ENCODE data around the gene POP4. TPM values are rescaled to one million over a fixed set of nuclear protein-coding genes. Genes with fewer than 3 reads are reported as not detected.

Gene POP4
- polyA plus RNA-seq, 1 donor from 2014 or later = 101 TPM

- no peaks in the 10 kb centered on the region for H3K27me3 ChIP-seq (ENCODE audit: insufficient read depth, low read depth, low read length)
- no peak overlapping the region for H3K9ac ChIP-seq (ENCODE audit: low read length)
- H3K9me2 ChIP-seq (ENCODE audit: insufficient read depth, low read length) = no peaks in the 10 kb centered on the region
- H3F3A ChIP-seq (ENCODE audit: insufficient read depth, low read length, poor library complexity, severe bottlenecking) = no peaks in the 10 kb centered on the region
- no peak overlapping the region for H3K4me3 ChIP-seq (ENCODE audit: low read length)
- H4K20me1 ChIP-seq (ENCODE audit: insufficient read depth) = no peaks in the 10 kb centered on the region
- H3K4me2 ChIP-seq (ENCODE audit: low read length) = no peak overlapping the region
- TF ChIP-seq MXI1 (conservative IDR thresholded peaks at IDR 0.05; ENCODE audit: poor library complexity, severe bottlenecking) (no peak), POLR2AphosphoS5 (IDR thresholded peaks at IDR 0.05) (no peak), SMC3 (conservative IDR thresholded peaks at IDR 0.05; ENCODE audit: poor library complexity) (no peak), RAD21 (conservative IDR thresholded peaks at IDR 0.05) (no peak), TAF1 (IDR thresholded peaks at IDR 0.05; ENCODE audit: low read depth) (no peak), EZH2 (IDR thresholded peaks at IDR 0.05; ENCODE audit: borderline replicate concordance, insufficient read depth, low read length, poor library complexity, severe bottlenecking) (no peak), EP300 (conservative IDR thresholded peaks at IDR 0.05; ENCODE audit: poor library complexity, severe bottlenecking) (no peak)
- TF ChIP-seq, protein P1, sequence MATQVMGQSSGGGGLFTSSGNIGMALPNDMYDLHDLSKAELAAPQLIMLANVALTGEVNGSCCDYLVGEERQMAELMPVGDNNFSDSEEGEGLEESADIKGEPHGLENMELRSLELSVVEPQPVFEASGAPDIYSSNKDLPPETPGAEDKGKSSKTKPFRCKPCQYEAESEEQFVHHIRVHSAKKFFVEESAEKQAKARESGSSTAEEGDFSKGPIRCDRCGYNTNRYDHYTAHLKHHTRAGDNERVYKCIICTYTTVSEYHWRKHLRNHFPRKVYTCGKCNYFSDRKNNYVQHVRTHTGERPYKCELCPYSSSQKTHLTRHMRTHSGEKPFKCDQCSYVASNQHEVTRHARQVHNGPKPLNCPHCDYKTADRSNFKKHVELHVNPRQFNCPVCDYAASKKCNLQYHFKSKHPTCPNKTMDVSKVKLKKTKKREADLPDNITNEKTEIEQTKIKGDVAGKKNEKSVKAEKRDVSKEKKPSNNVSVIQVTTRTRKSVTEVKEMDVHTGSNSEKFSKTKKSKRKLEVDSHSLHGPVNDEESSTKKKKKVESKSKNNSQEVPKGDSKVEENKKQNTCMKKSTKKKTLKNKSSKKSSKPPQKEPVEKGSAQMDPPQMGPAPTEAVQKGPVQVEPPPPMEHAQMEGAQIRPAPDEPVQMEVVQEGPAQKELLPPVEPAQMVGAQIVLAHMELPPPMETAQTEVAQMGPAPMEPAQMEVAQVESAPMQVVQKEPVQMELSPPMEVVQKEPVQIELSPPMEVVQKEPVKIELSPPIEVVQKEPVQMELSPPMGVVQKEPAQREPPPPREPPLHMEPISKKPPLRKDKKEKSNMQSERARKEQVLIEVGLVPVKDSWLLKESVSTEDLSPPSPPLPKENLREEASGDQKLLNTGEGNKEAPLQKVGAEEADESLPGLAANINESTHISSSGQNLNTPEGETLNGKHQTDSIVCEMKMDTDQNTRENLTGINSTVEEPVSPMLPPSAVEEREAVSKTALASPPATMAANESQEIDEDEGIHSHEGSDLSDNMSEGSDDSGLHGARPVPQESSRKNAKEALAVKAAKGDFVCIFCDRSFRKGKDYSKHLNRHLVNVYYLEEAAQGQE (IDR thresholded peaks at IDR 0.05; ENCODE audit: borderline replicate concordance) = no peak
- TF ChIP-seq, protein P2, sequence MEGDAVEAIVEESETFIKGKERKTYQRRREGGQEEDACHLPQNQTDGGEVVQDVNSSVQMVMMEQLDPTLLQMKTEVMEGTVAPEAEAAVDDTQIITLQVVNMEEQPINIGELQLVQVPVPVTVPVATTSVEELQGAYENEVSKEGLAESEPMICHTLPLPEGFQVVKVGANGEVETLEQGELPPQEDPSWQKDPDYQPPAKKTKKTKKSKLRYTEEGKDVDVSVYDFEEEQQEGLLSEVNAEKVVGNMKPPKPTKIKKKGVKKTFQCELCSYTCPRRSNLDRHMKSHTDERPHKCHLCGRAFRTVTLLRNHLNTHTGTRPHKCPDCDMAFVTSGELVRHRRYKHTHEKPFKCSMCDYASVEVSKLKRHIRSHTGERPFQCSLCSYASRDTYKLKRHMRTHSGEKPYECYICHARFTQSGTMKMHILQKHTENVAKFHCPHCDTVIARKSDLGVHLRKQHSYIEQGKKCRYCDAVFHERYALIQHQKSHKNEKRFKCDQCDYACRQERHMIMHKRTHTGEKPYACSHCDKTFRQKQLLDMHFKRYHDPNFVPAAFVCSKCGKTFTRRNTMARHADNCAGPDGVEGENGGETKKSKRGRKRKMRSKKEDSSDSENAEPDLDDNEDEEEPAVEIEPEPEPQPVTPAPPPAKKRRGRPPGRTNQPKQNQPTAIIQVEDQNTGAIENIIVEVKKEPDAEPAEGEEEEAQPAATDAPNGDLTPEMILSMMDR (IDR thresholded peaks at IDR 0.05; ENCODE audit: poor library complexity, severe bottlenecking) = no peak
- H3K36me3 ChIP-seq (ENCODE audit: insufficient read depth, low read length) = no peaks in the 10 kb centered on the region
- no peak overlapping the region for H2AFZ ChIP-seq (ENCODE audit: low read depth, low read length)
- no peaks in the 10 kb centered on the region for H3K79me2 ChIP-seq (replicated peaks; ENCODE audit: insufficient read depth, low read length)
- H3K27ac ChIP-seq (ENCODE audit: low read length) = no peak overlapping the region
- no peaks in the 10 kb centered on the region for H3K9me3 ChIP-seq (ENCODE audit: low read length)
Observed at GRCh38 chr19:29590278-29590677, 15.8 kb upstream of the POP4 start.

DNA sequence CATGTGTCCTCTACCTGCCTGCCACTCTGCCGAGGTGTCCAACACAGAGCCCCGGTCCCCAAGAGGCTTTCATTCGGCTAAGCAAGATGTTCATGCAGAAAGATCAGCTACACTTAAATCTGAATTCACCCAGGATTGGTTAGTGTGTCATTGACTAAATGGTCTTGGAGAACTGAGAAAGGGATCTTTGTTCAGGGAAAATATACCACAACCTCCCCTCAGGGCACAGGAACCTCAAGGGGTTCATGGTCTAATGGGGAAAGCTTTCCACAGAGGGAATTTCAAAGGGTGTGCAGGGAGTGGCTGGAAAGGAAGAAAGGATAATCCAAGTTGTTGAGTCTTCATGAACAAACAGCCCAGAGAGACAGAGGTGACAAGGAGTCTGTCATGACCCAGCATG is 14.4 kb upstream of the POP4 start:
- no peaks in the 10 kb centered on the region for H3F3A ChIP-seq (ENCODE audit: insufficient read depth, low read length, poor library complexity, severe bottlenecking)
- TF ChIP-seq RAD21 (conservative IDR thresholded peaks at IDR 0.05) (no peak), POLR2AphosphoS5 (IDR thresholded peaks at IDR 0.05) (no peak), EZH2 (IDR thresholded peaks at IDR 0.05; ENCODE audit: borderline replicate concordance, insufficient read depth, low read length, poor library complexity, severe bottlenecking) (no peak), MXI1 (conservative IDR thresholded peaks at IDR 0.05; ENCODE audit: poor library complexity, severe bottlenecking) (no peak)
- no peaks in the 10 kb centered on the region for H4K20me1 ChIP-seq (ENCODE audit: insufficient read depth)
- H2AFZ ChIP-seq (ENCODE audit: low read depth, low read length) = no peak overlapping the region
- no peak overlapping the region for H3K4me3 ChIP-seq (ENCODE audit: low read length)
- H3K9ac ChIP-seq (ENCODE audit: low read length) = no peak overlapping the region
- no peak overlapping the region for H3K4me2 ChIP-seq (ENCODE audit: low read length)
- no peaks in the 10 kb centered on the region for H3K27me3 ChIP-seq (ENCODE audit: insufficient read depth, low read depth, low read length)
- no peaks in the 10 kb centered on the region for H3K9me3 ChIP-seq (ENCODE audit: low read length)
- no peaks in the 10 kb centered on the region for H3K36me3 ChIP-seq (ENCODE audit: insufficient read depth, low read length)
- H3K79me2 ChIP-seq (replicated peaks; ENCODE audit: insufficient read depth, low read length) = no peaks in the 10 kb centered on the region
- no peaks in the 10 kb centered on the region for H3K9me2 ChIP-seq (ENCODE audit: insufficient read depth, low read length)
- H3K27ac ChIP-seq (ENCODE audit: low read length) = no peak overlapping the region
